Stimulated activated naive CD8-positive, alpha-beta T cell treated with anti-CD3 and anti-CD28 coated beads, Interleukin-15, amount 100 ng/mL, for 72 hours (primary cell): Measurements from ENCODE around the gene MDH1B.
"Not testable (repeated sequence)": the region's sequence is repeated elsewhere in the genome, so short reads cannot be mapped to it uniquely, and the experiment has no call there.

ENCODE experiments used
- ATAC-seq: fragments of 150-1000 bp; cut with Tn5 transposase; 2 replicates; pipeline ENCODE4 v1.10.0; 2021; ENCODE audit warnings: mild to moderate bottlenecking, moderate library complexity
- DNase-seq, 2 donors: peaks; one replicate each; pipeline ENCODE4 v3.0.0; 2021 to 2022
- H3K27ac Mint-ChIP-seq, 2 donors: one replicate each; pipeline ENCODE4 v1.8.0; 2022; ENCODE audit warnings: mild to moderate bottlenecking in 2 of 2, mixed read lengths in 2 of 2, moderate library complexity in 2 of 2
- H3K27me3 Mint-ChIP-seq: one replicate; pipeline ENCODE4 v1.8.0; 2022; ENCODE audit warnings: mixed read lengths
- H3K4me1 Mint-ChIP-seq: one replicate; pipeline ENCODE4 v1.8.0; 2022; ENCODE audit warnings: mild to moderate bottlenecking, mixed read lengths
- H3K4me3 Mint-ChIP-seq, 2 donors: one replicate each; pipeline ENCODE4 v1.8.0; 2022; ENCODE audit warnings: mild to moderate bottlenecking in 2 of 2, mixed read lengths in 2 of 2, moderate library complexity in 1 of 2
- H3K9me3 Mint-ChIP-seq, 2 donors: one replicate each; pipeline ENCODE4 v1.8.0; 2022; ENCODE audit warnings: mixed read lengths in 2 of 2

Gene MDH1B

GRCh38 chr2:206765242-206766056 is at the start of gene MDH1B, which contains the start of gene FASTKD2:
MDH1B (minus strand) TSS chr2:206765328; CDS start chr2:206765271, 57 bp downstream.
FASTKD2 (plus strand) TSS chr2:206765606; CDS start chr2:206766694, 1,088 bp downstream.
- Mint-ChIP-seq H3K27ac (peak within 1 kb of the TSS; percentile 99), H3K4me1 (peaks cover 36% of the 10 kb centered on the region), H3K9me3 (no peaks in the 10 kb centered on the region), H3K27me3 (no peaks in the 10 kb centered on the region), H3K4me3 (peak within 1 kb of the TSS; percentile 88 to 89)
- peak; percentile 90 for ATAC-seq
- DNase-seq = peak; percentile 83 to 92

GRCh38 chr2:206814498-206814897 is 49.4 kb upstream of the MDH1B start:
- Mint-ChIP-seq H3K4me3 (no peak overlapping the region), H3K27ac (no peak overlapping the region), H3K9me3 (no peaks in the 10 kb centered on the region), H3K4me1 (no peaks in the 10 kb centered on the region), H3K27me3 (no peaks in the 10 kb centered on the region)
- DNase-seq (no peak), ATAC-seq (no peak)

- not testable (repeated sequence) for H3K27ac Mint-ChIP-seq, DNase-seq, H3K4me3 Mint-ChIP-seq, H3K9me3 Mint-ChIP-seq, H3K27me3 Mint-ChIP-seq, H3K4me1 Mint-ChIP-seq, ATAC-seq
These were observed 47.3 kb upstream of the MDH1B start for GRCh38 chr2:206812471-206812870.

GRCh38 chr2:206807624-206808023 is 42.5 kb upstream of the MDH1B start:
- not testable (repeated sequence) for DNase-seq, H3K9me3 Mint-ChIP-seq, H3K27ac Mint-ChIP-seq, H3K27me3 Mint-ChIP-seq, H3K4me3 Mint-ChIP-seq, H3K4me1 Mint-ChIP-seq, ATAC-seq

- H3K9me3 Mint-ChIP-seq = no peaks in the 10 kb centered on the region
- H3K27me3 Mint-ChIP-seq = no peaks in the 10 kb centered on the region
- ATAC-seq (no peak), DNase-seq (no peak)
- no peak overlapping the region for H3K27ac Mint-ChIP-seq
- H3K4me1 Mint-ChIP-seq = peaks cover 14% of the 10 kb centered on the region
- no peak overlapping the region for H3K4me3 Mint-ChIP-seq
These were observed 40.9 kb upstream of the MDH1B start for GRCh38 chr2:206805887-206806607.

- ATAC-seq = no peak
These were observed 39.2 kb upstream of the MDH1B start for GRCh38 chr2:206804326-206804725.

GRCh38 chr2:206802654-206803514 is 37.8 kb upstream of the MDH1B start:
- H3K9me3 Mint-ChIP-seq = no peaks in the 10 kb centered on the region
- ATAC-seq = no peak
- DNase-seq = no peak
- H3K27me3 Mint-ChIP-seq = no peaks in the 10 kb centered on the region
- H3K4me3 Mint-ChIP-seq = no peak overlapping the region
- peak overlapping the region in 1 of 2 donors; percentile 54 for H3K27ac Mint-ChIP-seq
- H3K4me1 Mint-ChIP-seq = peaks cover 32% of the 10 kb centered on the region

More at GRCh38 chr2:206804326-206804725, 39.2 kb upstream of the MDH1B start:
- Mint-ChIP-seq H3K4me3 (no peak overlapping the region), H3K27me3 (no peaks in the 10 kb centered on the region), H3K27ac (no peak overlapping the region), H3K9me3 (no peaks in the 10 kb centered on the region), H3K4me1 (peaks cover 27% of the 10 kb centered on the region)
- DNase-seq = no peak

- Mint-ChIP-seq H3K4me3 (no peak overlapping the region), H3K27me3 (no peaks in the 10 kb centered on the region), H3K9me3 (no peaks in the 10 kb centered on the region)
These were observed 36.5 kb upstream of the MDH1B start for GRCh38 chr2:206801418-206802189.

GRCh38 chr2:206800506-206801417 is 35.6 kb upstream of the MDH1B start:
- Mint-ChIP-seq H3K4me3 (peak overlapping the region; percentile 36 to 56), H3K9me3 (no peaks in the 10 kb centered on the region), H3K4me1 (peaks cover 32% of the 10 kb centered on the region), H3K27me3 (no peaks in the 10 kb centered on the region), H3K27ac (peak overlapping the region; percentile 22 to 72)
- DNase-seq = peak; percentile 41 to 48
- peak; percentile 61 for ATAC-seq

More at GRCh38 chr2:206801418-206802189, 36.5 kb upstream of the MDH1B start:
- Mint-ChIP-seq H3K4me1 (peaks cover 32% of the 10 kb centered on the region), H3K27ac (no peak overlapping the region)
- DNase-seq (no peak), ATAC-seq (no peak)

- DNase-seq (peak in 1 of 2 donors; percentile 21), ATAC-seq (peak; percentile 75)
- Mint-ChIP-seq H3K4me1 (peaks cover 32% of the 10 kb centered on the region), H3K27me3 (no peaks in the 10 kb centered on the region), H3K9me3 (no peaks in the 10 kb centered on the region), H3K27ac (peak overlapping the region in 1 of 2 donors; percentile 54), H3K4me3 (no peak overlapping the region)
These were observed 34.0 kb upstream of the MDH1B start for GRCh38 chr2:206799083-206799482.

GRCh38 chr2:206798000-206798399 is 32.9 kb upstream of the MDH1B start:
- no peak overlapping the region for H3K4me3 Mint-ChIP-seq
- ATAC-seq (peak; percentile 57), DNase-seq (no peak)
- peak overlapping the region in 1 of 2 donors; percentile 84 for H3K27ac Mint-ChIP-seq
- H3K27me3 Mint-ChIP-seq = no peaks in the 10 kb centered on the region
- H3K9me3 Mint-ChIP-seq = no peaks in the 10 kb centered on the region
- H3K4me1 Mint-ChIP-seq = peaks cover 28% of the 10 kb centered on the region

- no peak for DNase-seq
- H3K27ac Mint-ChIP-seq = no peak overlapping the region
- H3K4me1 Mint-ChIP-seq = peaks cover 22% of the 10 kb centered on the region
- no peaks in the 10 kb centered on the region for H3K9me3 Mint-ChIP-seq
- no peak overlapping the region for H3K4me3 Mint-ChIP-seq
- ATAC-seq = no peak
- H3K27me3 Mint-ChIP-seq = no peaks in the 10 kb centered on the region
These were observed 32.2 kb upstream of the MDH1B start for GRCh38 chr2:206797376-206797775.

GRCh38 chr2:206792645-206793044 is 27.5 kb upstream of the MDH1B start:
- no peaks in the 10 kb centered on the region for H3K4me1 Mint-ChIP-seq
- DNase-seq = no peak
- H3K27me3 Mint-ChIP-seq = no peaks in the 10 kb centered on the region
- ATAC-seq = no peak
- peak overlapping the region; percentile 3 to 76 for H3K27ac Mint-ChIP-seq
- no peaks in the 10 kb centered on the region for H3K9me3 Mint-ChIP-seq
- H3K4me3 Mint-ChIP-seq = no peak overlapping the region
